HG02870 (cell line): ENCODE data around the gene LOXL3.

ENCODE experiments used
- ATAC-seq: cut with Tn5 transposase; IDR thresholded peaks from one replicate; pipeline ENCODE4 v1.9.1; 2021; ENCODE audit warnings: mild to moderate bottlenecking, moderate library complexity; ENCODE audit not compliant: unreplicated experiment

The LOXL3 gene

DNA sequence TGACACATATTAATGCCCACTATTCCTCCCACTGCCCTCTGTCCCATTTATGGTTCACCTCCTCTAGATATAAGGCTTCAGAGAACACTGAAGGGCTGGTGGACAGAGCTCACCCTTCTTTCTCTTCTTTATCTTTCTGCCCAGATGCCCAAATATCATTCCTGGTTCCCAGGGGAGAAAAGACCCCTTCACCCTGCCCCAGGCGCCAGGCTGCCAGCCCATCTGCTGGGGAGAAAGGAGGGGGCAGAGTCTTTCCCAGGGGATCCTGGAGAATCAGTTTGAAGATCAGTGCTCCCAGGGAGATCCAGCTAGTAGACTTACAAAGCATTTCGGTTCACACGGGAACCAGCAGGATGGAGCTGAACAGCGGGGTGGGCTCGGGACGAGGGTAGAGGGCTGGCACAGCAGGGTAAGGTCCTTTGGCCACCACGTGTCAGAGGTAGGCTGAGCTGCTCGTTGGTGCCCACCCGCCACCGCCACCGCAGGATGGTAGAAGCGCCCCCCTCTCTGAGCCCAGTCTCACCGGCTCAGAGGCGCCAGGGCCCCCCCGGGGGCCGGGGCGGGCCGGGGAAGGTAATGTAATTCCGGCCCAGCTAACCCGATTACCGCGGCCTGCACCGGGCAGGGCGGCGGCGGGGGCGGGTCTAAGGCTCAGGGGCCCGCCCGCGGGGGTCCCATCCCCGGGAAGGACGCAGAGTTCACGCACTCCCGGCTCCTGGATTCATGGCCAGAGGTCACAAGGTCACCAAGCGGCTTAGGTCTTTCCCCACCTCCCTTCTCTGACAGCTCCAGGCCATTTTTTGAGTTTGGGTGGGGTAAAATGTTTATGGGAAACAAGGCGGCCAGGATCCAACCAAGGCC, 40.8 kb downstream of the LOXL3 start:
- ATAC-seq = no peak

DNA sequence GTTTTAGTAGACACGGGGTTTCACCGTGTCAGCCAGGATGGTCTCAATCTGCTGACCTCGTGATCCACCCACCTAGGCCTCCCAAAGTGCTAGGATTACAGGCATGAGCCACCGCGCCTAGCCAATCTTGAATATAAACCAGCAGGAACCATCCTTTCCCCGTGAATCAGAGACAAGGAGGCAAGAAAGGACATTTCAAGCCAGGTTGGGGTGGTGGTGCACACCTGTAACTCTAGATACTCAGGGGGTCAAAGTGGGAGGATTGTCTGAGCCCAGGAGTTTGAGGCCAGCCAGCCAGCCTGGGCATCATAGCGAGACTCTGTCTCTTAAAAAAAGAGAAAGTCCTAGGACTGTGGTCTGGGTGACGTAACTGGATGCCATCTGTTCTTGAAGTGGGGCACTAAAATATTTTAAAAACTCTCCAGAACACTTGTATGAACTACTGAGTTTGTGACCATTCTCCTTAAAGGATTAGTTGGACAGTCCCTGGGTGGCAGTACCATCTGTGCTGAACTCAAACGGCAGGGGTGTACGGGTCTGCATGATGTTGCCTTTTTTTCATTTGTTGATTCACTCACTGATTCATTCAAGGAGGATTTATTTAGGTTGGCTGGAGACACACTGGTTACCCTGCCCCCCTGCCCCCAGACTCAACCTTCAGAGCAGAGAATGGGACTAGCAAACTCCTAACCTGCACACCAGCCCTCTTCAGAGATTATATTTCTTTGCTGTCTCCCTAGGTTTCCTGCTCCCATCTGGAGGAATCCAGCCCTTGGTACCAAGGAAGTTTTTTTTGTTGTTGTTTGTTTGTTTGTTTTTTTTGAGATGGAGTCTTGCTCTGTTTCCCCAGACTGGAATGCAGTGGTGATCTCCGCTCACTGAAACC, 42.4 kb downstream of the LOXL3 start:
- no peak for ATAC-seq

DNA sequence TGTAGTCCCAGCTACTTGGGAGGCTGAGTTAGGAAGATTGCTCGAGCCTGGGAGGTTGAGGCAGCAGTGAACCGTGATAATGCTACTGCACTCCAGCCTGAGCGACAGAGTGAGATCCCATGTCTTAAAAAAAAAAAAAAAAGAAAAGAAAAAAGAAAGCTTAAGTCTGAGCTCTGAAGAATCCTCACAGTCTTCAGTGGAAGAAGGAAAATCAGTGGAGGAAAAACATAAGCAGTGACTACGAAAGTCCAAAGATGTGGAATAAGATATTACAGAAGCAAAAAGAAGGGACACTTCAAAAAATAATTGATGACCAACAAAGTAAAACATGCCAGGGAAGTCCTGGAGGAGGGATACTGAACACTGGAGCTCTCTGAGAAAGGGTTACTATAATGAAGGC, 43.5 kb downstream of the LOXL3 start:
- no peak for ATAC-seq

DNA sequence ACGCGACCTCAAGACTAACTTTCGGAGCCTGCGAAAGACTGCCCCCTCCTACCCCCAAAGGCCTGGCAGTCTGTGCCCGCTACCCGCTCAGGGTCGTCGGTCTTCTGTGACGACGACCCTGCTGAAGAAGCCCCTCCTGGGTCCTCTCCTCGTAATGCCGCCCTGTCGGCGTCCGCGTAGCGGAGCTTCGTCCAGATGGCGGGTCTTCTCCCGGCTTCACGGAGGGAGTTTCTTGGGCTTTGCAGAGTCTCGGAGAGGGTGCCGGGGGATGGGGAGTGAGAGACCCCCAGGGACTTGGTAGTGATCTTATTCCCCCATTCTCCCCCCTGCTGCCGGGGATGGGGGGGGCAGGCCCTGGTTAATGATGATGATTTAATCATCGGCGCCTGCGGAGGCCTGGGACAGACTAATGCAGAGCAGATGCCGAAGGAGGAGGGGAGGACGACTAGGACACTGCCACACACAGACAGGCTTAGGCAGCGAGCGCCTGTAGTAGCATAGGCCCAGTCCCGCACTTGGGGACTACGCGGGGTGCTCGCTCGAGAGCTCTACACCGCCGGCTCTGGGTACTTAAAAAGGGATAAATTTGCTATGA, 45.7 kb downstream of the LOXL3 start:
- ATAC-seq = peak; percentile 3

DNA sequence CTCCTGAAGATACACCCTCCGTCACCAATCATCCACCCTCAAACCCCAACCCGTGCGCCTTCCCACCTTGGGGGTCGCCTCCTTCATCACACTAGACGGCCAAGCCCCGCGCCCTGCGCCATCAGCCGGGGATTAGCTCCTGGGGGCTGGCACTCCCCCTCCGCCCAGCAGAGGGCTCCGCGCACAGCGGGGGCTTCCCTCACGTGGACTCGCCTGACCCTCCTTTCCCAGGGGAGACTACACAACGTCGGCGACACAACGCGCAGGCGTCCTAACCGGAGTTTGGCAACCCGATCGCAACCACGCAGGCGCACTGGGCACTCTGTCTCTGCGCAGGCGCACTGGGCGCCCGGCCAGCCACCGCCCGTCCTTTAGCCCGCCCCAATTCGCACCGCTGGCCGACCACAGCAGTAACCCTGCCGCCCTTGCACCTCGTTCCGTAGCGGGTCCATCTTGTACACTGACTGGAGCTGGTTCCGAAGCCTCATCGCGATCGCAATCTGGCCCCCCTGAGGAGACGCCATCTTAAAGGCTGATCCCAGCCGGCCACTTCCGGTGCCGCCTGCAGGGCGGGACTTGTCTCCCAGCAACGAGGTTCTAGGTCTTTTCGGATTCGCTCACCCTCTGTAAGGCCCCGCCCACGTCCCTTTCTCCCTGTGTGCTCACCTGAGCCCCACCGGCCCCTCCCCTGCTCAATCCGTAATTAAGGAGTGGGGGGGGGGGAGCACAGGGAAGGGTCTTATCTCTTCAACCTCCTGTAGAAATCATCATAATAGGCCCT, 46.4 kb downstream of the LOXL3 start, which contains the start of gene PCGF1:
Gene PCGF1, minus strand, starts transcription at position 551 of the 781 bp plus-strand sequence. Its CDS starts 27 bp downstream, at position 524.
- peak; percentile 90 for ATAC-seq

DNA sequence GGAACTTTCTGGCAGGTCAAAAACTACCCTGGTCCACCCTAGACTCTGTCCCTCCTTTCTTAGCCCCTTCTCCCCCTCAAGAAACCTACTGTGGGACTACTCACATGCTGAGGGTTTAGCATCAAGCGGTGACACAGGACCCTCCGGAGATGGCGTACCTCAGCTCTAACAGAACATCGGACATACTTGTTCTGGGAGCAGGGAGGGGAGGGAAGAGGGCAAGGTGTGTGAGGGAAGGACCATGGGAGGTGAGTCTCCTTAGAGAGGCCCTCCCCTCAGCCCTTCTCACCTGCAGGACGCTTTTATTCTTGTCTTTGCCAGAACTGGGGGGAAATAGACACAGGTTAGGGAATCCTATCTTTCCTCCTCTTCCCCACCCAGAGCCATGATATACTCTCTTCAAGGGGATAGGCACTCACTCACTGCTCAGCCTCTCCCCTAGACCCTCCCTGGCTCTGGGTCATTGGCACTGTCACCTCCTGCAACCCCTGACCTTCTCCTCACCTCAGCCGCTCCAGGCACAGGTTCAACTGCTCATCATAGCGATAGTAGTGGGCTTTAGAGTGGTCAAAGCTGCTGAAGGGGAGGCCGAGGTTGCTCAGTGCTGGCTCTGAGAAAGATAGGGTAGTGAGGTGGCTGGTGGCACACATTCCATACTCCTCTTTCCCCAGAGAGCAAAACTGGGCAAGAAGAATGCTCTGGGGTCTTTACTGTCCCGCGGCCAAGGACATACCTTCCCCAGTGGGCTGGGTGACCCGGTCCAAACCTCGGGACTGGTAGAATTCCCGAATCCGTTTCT, 48.1 kb downstream of the LOXL3 start:
- ATAC-seq = no peak

DNA sequence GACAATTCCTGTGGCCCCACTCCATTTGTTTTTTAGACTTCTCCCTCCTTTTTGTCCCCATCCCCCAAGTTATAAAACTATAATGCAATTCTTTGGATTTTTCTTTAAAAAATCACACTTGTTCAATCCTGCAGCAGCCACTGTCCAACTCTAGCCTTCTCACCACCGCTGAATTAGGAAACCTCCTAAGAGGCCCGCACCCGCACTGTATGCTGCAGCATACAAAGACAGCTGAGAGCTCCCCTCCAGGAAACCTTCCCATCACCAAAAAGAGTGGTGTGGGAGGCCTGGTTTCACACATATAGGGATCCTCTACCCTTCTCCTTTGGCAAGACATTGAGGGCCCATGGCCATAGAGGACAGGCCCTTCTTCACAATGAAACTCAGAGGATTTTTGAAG, 49.2 kb downstream of the LOXL3 start:
- ATAC-seq = no peak

DNA sequence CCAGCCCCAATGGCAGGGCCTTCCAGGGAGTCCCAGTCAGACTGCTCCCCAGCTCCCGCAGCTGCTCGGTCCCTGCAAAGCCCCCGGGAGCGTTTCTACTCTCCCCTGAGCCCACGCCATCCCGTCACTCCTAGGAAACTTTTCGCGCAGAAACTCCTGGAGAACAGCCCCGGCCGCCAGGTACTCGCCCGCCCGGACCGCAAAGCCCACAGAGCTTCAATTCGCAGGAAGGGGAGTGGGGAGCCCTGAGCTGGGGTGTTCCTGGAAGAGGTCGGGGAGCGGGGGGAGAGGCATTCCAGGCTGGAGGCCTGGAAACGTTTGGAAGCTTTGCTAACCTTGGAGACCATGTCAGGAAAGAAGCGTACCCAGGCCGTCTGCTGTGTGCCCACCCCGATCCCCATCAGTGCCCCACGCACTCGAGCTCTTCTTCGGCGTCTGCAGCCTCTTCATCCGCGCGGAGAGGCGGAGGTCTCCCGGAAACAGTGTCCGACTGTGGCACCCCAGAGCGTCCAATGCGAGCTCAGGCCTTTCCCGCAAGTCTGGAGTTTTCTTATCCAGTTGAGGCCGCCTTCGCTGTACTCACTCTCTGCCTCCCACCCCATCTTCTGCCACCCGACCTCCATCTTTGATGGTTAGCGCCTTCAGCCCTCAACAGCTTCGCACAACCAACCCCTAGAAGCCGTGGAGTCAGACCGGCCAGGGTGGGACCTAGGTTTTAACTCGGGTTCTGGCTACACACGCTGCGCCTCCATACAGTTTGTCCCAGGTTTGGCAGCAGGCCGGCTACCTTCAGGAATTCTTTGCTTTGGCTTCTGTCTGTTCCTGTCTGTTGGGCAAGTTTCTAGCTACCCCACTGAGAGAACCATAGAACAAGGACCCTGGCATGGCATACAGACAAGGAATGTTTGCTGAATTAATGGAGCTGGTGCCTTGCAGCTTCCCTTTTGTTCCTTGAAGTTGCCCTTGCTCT, 50.0 kb downstream of the LOXL3 start:
- ATAC-seq = no peak

DNA sequence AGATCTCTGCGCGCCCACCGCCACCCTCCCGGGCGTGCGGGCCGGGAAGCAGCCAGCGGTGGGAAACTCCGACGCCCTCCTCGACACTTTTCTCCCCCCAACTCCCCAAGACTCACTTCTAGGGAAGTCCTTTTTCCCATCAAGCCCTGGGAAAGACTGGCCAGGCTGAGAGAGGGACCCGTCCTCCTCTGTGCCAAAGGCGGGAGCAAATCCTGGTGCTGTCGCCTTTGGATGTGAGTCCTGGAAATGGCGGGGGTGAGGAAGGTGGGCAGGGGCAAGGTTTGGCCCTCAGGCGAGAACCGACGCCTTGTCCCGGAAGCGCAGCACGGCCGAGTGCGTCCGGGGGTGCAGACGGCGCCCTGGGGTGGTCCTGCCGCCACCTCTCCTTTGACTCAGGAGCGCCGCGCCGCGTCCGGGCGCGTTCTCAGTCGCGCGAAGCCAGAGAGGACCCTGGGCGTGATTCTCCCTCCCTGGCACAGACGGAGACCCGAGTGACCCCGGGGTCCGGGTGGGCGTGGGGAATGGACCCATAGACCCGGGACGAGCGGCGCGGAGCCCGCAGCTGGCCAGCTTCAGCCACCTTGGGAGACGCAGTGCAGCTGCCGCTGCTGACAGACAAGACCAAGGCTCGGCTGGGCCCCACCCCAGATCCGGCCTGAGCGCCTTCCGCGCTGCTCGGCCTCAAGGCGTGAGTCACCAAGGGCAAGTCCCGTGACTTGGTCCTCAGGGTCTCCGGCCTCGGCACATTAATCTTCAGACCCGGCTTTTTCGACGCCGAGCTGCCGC, 50.8 kb downstream of the LOXL3 start:
- peak; percentile 28 for ATAC-seq

DNA sequence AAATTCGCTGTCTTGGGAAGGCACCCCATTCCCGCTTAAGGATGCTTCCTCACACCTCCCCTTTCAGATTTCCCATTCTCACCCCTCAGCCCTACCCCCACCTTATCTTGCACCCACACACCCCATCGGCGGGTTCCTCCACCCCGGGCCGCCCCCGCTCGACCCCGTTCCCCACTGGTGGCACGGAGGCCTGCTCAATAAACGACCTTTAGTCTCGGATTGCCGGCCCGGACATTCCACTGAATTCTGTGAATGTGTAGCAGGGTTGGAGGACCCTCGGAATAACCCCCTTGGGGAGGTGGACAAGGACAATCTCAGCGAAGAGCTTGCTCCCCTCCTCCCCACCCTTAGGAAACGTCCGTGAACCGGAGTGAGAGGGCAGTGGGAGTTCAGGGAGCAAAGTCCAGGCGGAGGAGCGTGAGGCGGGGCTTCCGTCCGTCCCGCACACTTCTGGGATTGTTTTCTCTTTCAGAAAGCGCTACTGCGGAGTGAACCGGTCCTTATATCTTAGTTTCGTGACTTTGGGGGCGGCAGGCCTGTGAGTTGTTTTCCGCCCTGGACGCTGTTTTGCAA, 51.5 kb downstream of the LOXL3 start:
- no peak for ATAC-seq

DNA sequence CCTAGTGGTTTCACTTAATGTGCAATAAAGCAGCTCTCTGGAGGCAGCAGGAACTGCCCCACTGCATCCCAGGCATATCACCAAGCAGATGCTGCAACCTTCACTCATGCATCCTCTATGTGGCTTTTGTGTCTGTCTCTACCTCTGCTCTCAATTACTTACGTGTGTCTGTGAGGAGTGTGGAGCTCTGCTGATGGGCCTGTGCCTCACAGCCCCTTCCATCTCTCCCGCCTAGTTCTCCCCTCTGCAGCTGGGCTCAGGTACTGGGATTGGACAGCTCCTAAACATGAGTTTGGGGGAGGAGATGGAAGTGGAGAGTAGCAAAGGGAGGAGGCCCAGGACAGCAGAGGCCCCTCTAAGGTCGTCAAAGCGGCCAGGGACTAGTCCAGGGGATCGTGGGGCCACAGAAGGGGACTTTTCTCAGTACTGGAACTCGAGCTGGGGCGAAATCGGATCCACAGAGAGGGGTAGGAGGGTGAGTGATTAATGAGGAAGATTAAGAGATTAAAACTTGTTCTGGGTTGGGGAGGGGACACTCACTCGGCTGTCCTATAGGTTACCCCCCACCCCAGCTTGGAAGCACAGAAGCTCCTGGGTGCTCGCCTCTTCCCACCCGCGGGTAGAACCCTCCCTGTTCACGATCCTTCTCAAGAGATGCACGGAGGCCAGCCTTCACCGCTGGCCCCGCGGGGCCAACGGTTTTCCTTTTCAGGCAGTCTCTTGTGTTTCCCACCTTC, 52.2 kb downstream of the LOXL3 start:
- no peak for ATAC-seq

DNA sequence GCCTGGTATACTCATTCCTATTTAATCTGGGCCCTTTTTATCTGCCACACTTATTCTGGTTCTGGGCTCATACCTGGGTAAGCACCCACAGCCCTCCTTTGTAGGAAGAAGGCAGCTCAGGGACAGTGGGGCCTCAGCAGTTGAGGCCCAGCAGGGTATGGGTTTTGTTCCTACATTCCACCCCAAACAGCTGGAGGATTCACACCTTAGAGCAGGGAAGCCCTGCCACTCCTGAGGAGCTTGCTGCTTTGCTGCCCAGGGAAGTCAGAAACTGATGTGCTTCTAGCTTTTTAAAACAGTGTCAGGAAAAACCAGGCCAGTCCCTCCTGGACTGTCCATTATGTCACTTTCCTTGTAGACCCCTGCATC, 53.2 kb downstream of the LOXL3 start:
- no peak for ATAC-seq

DNA sequence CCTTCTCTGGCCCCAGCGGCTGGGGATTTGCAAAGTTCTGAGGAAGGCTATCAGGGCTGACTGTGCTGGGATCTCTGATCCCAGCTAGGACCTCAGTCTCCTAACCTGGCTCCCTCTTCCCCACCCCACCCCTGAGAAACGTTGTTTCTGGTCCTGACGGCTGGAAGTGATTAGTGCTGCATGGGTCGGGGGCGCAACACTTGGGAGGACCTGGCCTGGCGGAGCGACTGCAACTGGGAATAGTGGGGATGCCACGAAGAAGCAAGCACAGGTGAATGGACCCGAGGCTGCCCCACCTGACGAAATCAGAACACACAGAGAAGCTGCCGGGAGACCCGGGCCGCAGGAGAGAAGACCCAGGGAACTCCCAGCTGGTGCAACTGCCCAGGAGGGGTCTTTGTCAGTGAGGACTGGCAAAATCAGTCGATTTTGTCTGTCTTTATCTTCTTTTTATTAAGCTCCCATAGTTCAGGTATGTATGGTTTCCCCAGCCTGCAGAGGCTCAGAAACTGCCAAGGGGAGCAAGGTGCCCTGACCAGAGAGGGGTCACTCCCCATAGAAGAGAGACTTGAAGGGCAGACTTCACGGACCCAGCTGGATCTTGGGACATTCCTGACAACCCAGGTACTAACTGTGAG, 53.7 kb downstream of the LOXL3 start:
- ATAC-seq = no peak

DNA sequence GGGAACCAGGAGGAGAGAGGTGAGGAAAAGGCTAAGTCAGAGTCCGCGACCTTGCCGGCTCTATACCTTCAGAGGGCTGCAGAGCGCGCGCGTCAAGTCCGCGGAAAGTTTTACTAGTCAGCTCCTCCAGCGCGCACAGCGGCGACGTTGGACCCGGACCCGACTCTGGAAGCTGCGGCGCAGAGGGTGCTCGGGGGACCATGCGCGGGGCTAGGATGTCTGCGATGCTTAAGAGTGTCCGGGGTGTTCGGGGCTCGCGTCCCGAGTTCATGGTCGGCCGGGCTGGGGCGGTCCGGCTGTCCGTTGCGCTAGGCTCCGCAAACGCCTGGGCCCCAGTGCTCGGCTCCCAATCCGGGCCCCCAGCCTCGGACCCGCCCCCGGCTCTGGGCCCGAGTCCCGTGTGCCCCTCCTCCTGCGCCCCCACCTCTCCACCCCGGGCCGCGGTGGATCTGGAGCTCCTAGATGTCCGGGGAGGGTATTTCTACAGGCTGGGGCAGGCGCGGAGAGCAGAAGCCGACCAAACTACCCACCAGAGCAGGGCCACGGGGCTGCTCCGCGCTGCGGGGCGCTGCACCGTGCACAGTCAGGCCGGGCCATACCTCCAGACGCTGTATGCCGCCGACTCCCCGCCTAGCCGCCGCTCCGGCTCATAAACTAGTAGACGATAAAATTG, 54.3 kb downstream of the LOXL3 start, which contains the start of gene LBX2:
Gene LBX2, minus strand, starts transcription at position 337 of the 673 bp plus-strand sequence. Its CDS starts 66 bp downstream, at position 271.
- ATAC-seq = no peak

DNA sequence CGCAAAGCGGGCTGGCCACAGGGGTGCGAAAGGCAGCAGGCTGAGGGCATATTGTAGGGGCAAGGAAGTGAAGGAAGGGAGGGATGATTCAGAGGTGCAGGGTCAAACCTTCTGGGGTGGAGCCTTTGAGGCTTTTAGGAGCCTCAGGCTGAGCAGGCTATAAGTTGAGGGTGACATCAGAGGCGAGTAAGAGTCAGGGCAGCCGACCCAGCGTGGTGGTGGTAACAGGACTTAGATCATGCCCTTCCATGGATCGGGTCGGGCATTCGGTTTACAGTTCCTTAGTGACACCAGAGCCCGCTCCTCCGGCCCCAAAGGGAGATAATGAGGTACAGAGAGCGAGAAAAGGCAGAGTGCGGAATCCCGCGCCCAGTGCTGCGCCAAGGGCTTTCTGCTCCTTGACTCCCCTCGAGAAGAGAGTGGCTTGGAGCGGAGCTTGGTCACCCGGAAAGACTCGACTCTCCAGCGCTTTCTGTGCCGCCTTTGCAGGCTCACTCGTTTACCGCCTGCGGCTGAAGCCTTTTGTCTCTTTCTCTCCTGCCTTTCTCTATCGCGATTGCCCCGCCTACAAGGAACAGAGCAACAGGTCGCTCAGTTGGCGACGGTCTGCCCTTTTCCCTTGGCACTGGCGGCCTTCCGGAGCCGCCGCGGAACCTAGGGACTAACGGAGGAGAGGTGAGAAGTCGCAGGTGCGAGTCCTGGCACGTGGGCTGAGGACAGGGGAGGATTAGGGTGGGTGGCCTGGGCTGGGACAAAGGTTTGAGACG, 55.1 kb downstream of the LOXL3 start:
- ATAC-seq = no peak
